ENCODE measurements around the gene CEBPZOS.

Gene CEBPZOS

DNA sequence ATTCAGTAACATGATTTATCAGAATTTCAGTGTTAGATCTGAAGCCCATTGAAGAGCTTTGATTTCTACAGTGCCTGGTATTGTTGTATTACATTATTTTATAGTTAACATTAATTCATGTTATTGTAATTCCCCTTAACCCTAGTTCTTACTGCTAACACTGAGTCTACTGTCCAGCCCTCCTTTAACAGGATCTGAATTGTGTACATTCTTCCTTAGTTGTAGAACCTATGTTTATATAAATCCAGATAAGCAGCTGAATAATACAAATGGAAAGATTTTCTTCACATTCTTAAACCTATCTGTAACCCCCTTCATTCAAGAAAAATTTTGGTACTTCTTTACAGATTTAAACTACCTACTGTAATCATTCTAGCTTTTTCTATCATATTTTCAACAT is 49.9 kb downstream of the CEBPZOS start:
- no peak overlapping the region for H3K9ac ChIP-seq (ENCODE audit: low read length)
- no peak overlapping the region for H4K8ac ChIP-seq (ENCODE audit: low read depth, low read length)
- H3K27me3 ChIP-seq (ENCODE audit: insufficient read depth, low read length), result no peaks in the 10 kb centered on the region
- no peaks in the 10 kb centered on the region for H3K79me1 ChIP-seq (ENCODE audit: low read length)
- H3K4me2 ChIP-seq (ENCODE audit: low read length), result no peak overlapping the region
- no peak overlapping the region for H3K18ac ChIP-seq (ENCODE audit: low read length)
- H2AK5ac ChIP-seq (ENCODE audit: low read length), result no peak overlapping the region
- H3K14ac ChIP-seq (ENCODE audit: low read length), result no peak overlapping the region
- H4K91ac ChIP-seq (ENCODE audit: low read depth, low read length), result no peak overlapping the region
- H3K27ac ChIP-seq (ENCODE audit: low read depth, low read length), result no peak overlapping the region
- H4K12ac ChIP-seq (ENCODE audit: low read depth, low read length), result no peak overlapping the region
- H2BK120ac ChIP-seq (ENCODE audit: insufficient read depth, low read length, poor library complexity), result no peak overlapping the region
- H3K4ac ChIP-seq (ENCODE audit: low read depth, low read length), result no peak overlapping the region
- no peaks in the 10 kb centered on the region for H3K4me1 ChIP-seq (ENCODE audit: control insufficient read depth in 1 of 2, insufficient read depth in 2 of 2, low read length in 2 of 2)
- H2BK12ac ChIP-seq (ENCODE audit: low read length), result no peak overlapping the region
- no peaks in the 10 kb centered on the region for H3K79me2 ChIP-seq (ENCODE audit: control insufficient read depth, insufficient read depth, low read length, poor library complexity)
- H3K23ac ChIP-seq (ENCODE audit: low read length), result no peak overlapping the region
- no peak overlapping the region for H2AFZ ChIP-seq (ENCODE audit: insufficient read depth, low read length, poor library complexity)
- no peak for DNase-seq
- peaks cover 8 to 21% of the 10 kb centered on the region in 2 experiments for H3K36me3 ChIP-seq (ENCODE audit: control insufficient read depth in 1 of 2, insufficient read depth in 2 of 2, low read length in 2 of 2)
- no peaks in the 10 kb centered on the region for H3K9me3 ChIP-seq (ENCODE audit: insufficient read depth, low read depth, low read length)
- no peak overlapping the region for H3K4me3 ChIP-seq (ENCODE audit: low read depth, low read length)
- no peak overlapping the region for H2BK5ac ChIP-seq (ENCODE audit: low read depth, low read length, poor library complexity)

DNA sequence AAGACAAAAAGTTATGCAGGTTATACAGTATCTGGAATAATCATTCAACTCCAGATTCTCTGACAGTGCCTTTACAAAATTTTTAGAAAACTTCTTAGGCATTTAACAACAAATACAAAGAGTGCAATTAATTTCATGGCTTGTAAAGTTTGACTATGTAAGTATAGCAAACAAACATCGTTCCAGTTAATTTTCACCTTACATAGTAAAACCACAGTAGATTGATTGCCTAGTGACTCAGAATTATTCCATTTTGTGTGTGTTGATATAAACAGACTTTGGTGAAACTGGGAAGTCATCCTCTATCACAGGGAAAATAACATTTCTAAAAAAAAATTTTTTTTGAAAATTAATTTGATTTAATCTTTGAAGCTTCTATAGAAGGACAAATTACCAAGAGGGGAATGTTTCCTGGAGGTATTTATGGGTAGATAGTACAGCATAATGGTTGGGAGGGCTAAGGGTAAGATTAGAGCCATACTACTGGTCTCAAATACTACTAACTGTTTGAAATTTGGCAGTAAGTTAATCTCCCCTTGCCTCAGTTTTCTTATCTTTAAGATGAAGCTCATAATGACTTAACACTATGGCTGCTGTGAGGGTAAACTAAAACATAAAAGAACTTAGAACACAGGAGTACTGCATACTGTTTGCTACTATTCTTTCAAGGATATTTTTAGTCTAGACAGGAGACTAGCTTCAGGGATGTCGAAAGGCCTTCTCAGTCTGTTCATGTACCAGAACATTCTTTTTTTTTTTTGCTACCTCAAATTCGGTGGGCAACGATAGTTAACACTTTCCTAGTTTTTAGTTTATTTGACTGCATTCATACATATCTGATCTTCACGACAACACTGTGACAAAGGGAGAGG is 54.8 kb downstream of the CEBPZOS start:
- H3K14ac ChIP-seq (ENCODE audit: low read length), result no peak overlapping the region
- no peak overlapping the region for H3K18ac ChIP-seq (ENCODE audit: low read length)
- H3K4me3 ChIP-seq (ENCODE audit: low read depth, low read length), result no peak overlapping the region
- no peak overlapping the region for H3K27ac ChIP-seq (ENCODE audit: low read depth, low read length)
- H3K4ac ChIP-seq (ENCODE audit: low read depth, low read length), result no peak overlapping the region
- no peak overlapping the region for H2AFZ ChIP-seq (ENCODE audit: insufficient read depth, low read length, poor library complexity)
- H3K4me2 ChIP-seq (ENCODE audit: low read length), result no peak overlapping the region
- no peak overlapping the region for H3K9ac ChIP-seq (ENCODE audit: low read length)
- no peak overlapping the region for H4K12ac ChIP-seq (ENCODE audit: low read depth, low read length)
- H3K4me1 ChIP-seq (ENCODE audit: control insufficient read depth in 1 of 2, insufficient read depth in 2 of 2, low read length in 2 of 2), result no peaks in the 10 kb centered on the region
- H4K91ac ChIP-seq (ENCODE audit: low read depth, low read length), result no peak overlapping the region
- no peak overlapping the region for H4K8ac ChIP-seq (ENCODE audit: low read depth, low read length)
- H2AK5ac ChIP-seq (ENCODE audit: low read length), result no peak overlapping the region
- DNase-seq, result no peak
- H2BK5ac ChIP-seq (ENCODE audit: low read depth, low read length, poor library complexity), result no peak overlapping the region
- H3K79me1 ChIP-seq (ENCODE audit: low read length), result no peaks in the 10 kb centered on the region
- H3K79me2 ChIP-seq (ENCODE audit: control insufficient read depth, insufficient read depth, low read length, poor library complexity), result no peaks in the 10 kb centered on the region
- no peak overlapping the region for H3K23ac ChIP-seq (ENCODE audit: low read length)
- H2BK12ac ChIP-seq (ENCODE audit: low read length), result no peak overlapping the region
- no peaks in the 10 kb centered on the region for H3K27me3 ChIP-seq (ENCODE audit: insufficient read depth, low read length)
- WGBS (ENCODE audit: extremely low coverage, insufficient coverage, insufficient read length), result no CpG with 5 or more reads among the region's 5 CpGs
- H2BK120ac ChIP-seq (ENCODE audit: insufficient read depth, low read length, poor library complexity), result no peak overlapping the region
- H3K36me3 ChIP-seq (ENCODE audit: control insufficient read depth in 1 of 2, insufficient read depth in 2 of 2, low read length in 2 of 2), result peaks cover 6 to 31% of the 10 kb centered on the region in 2 experiments
- H3K9me3 ChIP-seq (ENCODE audit: insufficient read depth, low read depth, low read length), result no peaks in the 10 kb centered on the region

All from trophoblast cell (in vitro differentiated cells and primary cell).